ENCODE measurements around the gene MOB3C.

MOB3C gene

DNA sequence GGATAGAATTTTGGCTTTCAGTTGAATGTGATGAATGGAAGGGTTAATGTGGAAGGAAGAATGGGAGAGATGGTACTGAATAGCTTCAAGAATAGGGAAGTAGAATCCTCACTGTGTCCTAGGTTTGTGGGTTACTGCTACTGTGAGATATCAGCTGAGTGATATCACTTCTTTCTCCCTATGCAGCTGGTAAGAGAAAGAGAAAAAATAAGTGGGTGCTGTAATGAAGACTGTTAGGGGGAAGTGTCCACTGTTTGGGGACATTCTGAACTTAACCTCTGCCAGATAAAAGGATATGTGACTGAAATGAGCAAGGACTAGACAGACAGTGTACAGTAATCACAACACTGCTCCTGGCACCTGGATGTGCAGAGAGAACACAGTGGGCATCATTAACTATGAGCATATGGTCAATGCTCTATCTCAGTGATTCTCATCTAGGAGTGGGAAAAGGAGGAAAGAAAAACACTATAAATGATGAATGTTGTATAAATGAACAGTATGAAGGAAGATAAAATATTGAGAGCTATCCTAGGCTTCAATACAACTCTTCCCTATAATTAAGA lies 25.6 kb upstream of the MOB3C start:
- no peak overlapping the region for H3K4me3 ChIP-seq (ENCODE audit: insufficient read depth, low read depth, low read length)
- no peak overlapping the region for H3K27ac ChIP-seq (ENCODE audit: insufficient read depth, low read depth, low read length, poor library complexity, severe bottlenecking)

DNA sequence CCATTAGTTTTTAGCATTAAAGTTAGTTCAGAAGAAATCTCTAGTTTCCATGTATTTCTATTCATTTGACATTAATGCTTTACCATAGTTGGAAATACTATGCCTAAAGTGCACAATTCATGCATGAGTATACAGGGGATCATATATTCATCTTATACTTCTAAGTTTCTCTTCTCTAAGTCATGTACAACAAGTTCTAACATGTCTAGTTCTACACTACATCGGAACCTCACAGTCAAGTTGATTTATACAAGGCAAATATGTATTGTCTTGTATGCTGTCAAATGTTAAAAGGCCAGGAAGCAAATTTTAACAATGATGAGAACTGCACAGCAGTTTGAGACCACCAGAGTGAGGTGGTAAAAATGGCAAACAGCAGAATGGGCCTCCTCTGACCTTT lies 22.9 kb upstream of the MOB3C start:
- no peaks in the 10 kb centered on the region for H3K27me3 ChIP-seq (ENCODE audit: control insufficient read depth, insufficient read depth, low read length, poor library complexity, severe bottlenecking)
- no peaks in the 10 kb centered on the region for H3K36me3 ChIP-seq (ENCODE audit: control insufficient read depth, insufficient read depth, low read length)
- WGBS, 2 experiments, result 100% methylated on average over 1 of the region's 1 CpG
- no peak overlapping the region for H3K27ac ChIP-seq (ENCODE audit: insufficient read depth, low read depth, low read length, poor library complexity, severe bottlenecking)
- H3K4me3 ChIP-seq (ENCODE audit: insufficient read depth, low read depth, low read length), result no peak overlapping the region
- no peaks in the 10 kb centered on the region for H3K4me1 ChIP-seq (ENCODE audit: control insufficient read depth, insufficient read depth, low read length)
- H3K9me3 ChIP-seq (ENCODE audit: control insufficient read depth, low read length), result no peaks in the 10 kb centered on the region

More for the DNA sequence above, 25.6 kb upstream of the MOB3C start:
- no peaks in the 10 kb centered on the region for H3K36me3 ChIP-seq (ENCODE audit: control insufficient read depth, insufficient read depth, low read length)
- no peaks in the 10 kb centered on the region for H3K27me3 ChIP-seq (ENCODE audit: control insufficient read depth, insufficient read depth, low read length, poor library complexity, severe bottlenecking)
- H3K4me1 ChIP-seq (ENCODE audit: control insufficient read depth, insufficient read depth, low read length), result no peaks in the 10 kb centered on the region
- no peaks in the 10 kb centered on the region for H3K9me3 ChIP-seq (ENCODE audit: control insufficient read depth, low read length)

DNA sequence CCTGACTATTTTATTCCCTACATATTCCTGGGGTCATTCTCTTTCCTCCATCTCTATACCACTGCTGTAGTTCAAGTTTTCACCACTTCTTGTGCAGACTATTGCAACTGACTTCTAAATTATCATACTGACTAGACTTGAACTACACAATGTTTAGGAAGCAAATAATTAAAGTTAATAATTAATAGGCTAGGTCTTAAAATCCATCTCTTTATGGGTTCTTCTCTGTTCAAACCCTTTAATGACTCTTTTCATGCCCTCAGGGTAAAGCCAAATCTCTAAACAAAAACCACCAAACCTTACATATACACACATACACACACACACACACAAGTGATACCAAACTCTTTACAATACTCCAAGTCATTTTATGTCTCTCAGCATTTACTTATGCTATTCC lies 22.3 kb upstream of the MOB3C start:
- Histone ChIP-seq H3K36me3 (ENCODE audit: control insufficient read depth, insufficient read depth, low read length) (no peaks in the 10 kb centered on the region), H3K27ac (ENCODE audit: insufficient read depth, low read depth, low read length, poor library complexity, severe bottlenecking) (no peak overlapping the region), H3K9me3 (ENCODE audit: control insufficient read depth, low read length) (no peaks in the 10 kb centered on the region), H3K4me1 (ENCODE audit: control insufficient read depth, insufficient read depth, low read length) (no peaks in the 10 kb centered on the region), H3K4me3 (ENCODE audit: insufficient read depth, low read depth, low read length) (no peak overlapping the region), H3K27me3 (ENCODE audit: control insufficient read depth, insufficient read depth, low read length, poor library complexity, severe bottlenecking) (no peaks in the 10 kb centered on the region)

DNA sequence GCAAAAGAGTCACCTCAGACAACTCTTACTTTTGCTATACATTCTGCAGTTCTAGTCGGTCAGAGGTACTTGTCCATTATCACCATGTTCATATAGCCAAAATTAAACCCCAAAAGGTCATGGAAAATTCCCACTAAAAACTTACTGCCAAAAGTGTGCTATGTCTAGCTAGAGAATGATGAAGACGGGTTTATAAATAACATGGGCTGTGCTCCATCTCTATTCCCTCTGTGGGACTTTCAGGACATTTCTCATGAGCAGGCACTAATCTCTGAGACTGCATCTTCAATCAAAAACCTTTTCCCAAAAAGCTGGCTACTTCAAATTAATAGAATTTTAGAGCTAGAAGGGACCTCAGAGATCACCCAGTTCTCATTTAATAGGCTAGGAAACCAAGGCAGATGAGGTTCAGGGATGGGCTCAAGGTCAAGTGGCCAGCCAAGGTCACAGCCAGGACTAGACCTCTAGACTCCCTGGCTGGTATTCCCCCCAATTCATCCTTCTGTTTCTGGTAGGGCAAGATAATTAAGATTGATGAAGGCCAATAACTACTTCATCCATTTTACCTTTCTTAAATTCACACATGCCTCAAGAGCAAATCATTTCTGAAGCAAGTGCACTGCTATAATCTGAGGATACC lies 21.0 kb upstream of the MOB3C start:
- Histone ChIP-seq H3K27ac (ENCODE audit: insufficient read depth, low read depth, low read length, poor library complexity, severe bottlenecking) (no peak overlapping the region), H3K4me3 (ENCODE audit: insufficient read depth, low read depth, low read length) (no peak overlapping the region), H3K36me3 (ENCODE audit: control insufficient read depth, insufficient read depth, low read length) (no peaks in the 10 kb centered on the region), H3K27me3 (ENCODE audit: control insufficient read depth, insufficient read depth, low read length, poor library complexity, severe bottlenecking) (no peaks in the 10 kb centered on the region), H3K4me1 (ENCODE audit: control insufficient read depth, insufficient read depth, low read length) (no peaks in the 10 kb centered on the region), H3K9me3 (ENCODE audit: control insufficient read depth, low read length) (no peaks in the 10 kb centered on the region)
- 46 to 50% methylated on average over 2 of the region's 2 CpGs for WGBS, 2 experiments

DNA sequence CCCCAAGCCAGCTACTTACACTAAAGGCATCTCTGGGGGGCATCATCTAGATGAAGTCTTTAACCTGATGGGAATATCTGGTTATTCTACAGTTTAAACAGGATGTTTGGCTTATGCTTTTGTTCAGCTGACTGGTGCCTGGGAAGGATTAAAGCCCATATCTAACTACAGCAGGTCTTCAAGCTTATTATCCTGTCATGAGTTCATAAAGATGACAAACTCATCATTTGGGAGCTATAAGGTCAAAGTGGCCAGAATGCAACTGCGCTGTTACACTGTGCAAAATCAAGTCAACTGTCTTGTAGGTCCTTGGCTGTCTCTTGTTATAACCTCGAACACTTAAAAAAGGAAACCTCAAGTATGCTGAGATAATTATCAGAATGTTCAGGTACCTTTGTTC lies 18.6 kb upstream of the MOB3C start:
- H3K36me3 ChIP-seq (ENCODE audit: control insufficient read depth, insufficient read depth, low read length), result peaks cover 4% of the 10 kb centered on the region
- H3K9me3 ChIP-seq (ENCODE audit: control insufficient read depth, low read length), result no peaks in the 10 kb centered on the region
- 95 to 100% methylated on average over 2 of the region's 2 CpGs for WGBS, 2 experiments
- H3K4me3 ChIP-seq (ENCODE audit: insufficient read depth, low read depth, low read length), result no peak overlapping the region
- H3K27ac ChIP-seq (ENCODE audit: insufficient read depth, low read depth, low read length, poor library complexity, severe bottlenecking), result no peak overlapping the region
- no peaks in the 10 kb centered on the region for H3K27me3 ChIP-seq (ENCODE audit: control insufficient read depth, insufficient read depth, low read length, poor library complexity, severe bottlenecking)
- no peaks in the 10 kb centered on the region for H3K4me1 ChIP-seq (ENCODE audit: control insufficient read depth, insufficient read depth, low read length)

DNA sequence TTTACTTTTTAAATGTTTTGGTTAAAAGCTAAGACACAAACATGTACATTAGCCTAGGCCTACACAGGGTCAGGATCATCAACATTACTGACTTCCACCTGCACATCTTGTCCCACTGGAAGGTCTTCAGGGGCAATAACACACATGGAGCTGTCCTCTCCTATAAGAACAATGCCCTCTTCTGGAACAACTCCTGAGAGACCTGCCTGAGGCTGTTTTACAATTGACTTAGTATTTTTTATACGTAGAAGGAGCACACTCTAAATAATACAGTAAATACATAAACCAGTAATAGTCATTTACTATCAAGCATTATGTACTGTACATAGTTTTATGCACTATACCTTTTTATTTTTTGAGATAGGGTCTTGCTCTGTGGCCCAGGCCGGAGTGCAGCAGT lies 14.1 kb upstream of the MOB3C start:
- Histone ChIP-seq H3K36me3 (ENCODE audit: control insufficient read depth, insufficient read depth, low read length) (peaks cover 4% of the 10 kb centered on the region), H3K27me3 (ENCODE audit: control insufficient read depth, insufficient read depth, low read length, poor library complexity, severe bottlenecking) (no peaks in the 10 kb centered on the region), H3K4me1 (ENCODE audit: control insufficient read depth, insufficient read depth, low read length) (no peaks in the 10 kb centered on the region), H3K9me3 (ENCODE audit: control insufficient read depth, low read length) (no peaks in the 10 kb centered on the region), H3K4me3 (ENCODE audit: insufficient read depth, low read depth, low read length) (no peak overlapping the region), H3K27ac (ENCODE audit: insufficient read depth, low read depth, low read length, poor library complexity, severe bottlenecking) (no peak overlapping the region)
- WGBS, 2 experiments, result 93 to 100% methylated on average over 1 to 2 of the region's 2 CpGs

DNA sequence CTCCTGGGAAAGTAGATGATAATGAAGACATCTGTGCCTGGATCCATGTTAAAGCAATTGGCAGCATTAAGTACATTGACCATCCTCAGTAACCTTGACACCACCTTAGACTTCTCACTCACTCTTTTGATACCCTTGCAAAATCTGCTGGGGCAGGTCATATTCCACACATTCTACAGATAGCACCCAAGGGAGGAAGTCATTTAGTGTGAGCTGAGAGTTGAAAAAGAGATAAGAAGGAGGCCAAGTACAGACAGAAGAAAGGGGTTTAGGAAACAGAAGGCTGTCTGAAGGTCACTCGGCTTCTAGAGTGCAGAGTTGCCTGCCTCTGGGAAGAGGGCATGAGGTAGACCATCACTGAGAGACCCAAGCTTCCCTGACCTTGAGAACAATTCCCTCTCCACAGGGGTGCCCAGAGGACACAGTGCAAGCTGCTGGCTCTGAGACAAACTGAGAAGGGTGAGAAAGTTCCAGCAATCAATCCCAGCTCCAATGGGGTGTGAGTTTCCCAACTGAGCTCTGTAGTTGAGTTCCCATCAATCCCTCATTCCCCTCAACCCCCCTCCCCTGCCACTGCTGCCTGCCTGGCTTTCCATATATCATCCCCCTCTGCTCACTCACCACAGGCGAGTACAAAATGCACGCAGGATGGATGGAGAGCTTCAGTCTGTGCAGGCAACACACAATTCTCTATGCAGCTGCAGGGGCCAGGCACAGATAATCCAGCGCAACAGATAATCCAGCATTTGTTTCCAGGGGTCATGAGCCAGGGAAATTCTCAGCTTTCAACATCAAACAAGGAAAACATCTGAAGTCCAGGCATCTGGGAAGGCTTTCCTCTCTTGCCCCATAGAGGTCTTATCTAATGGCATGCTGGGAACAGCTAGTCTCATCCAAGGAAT lies 7.4 kb upstream of the MOB3C start:
- WGBS, 2 experiments, result 88 to 90% methylated on average over 4 of the region's 4 CpGs
- no peak overlapping the region for H3K27ac ChIP-seq (ENCODE audit: insufficient read depth, low read depth, low read length, poor library complexity, severe bottlenecking)
- H3K4me1 ChIP-seq (ENCODE audit: control insufficient read depth, insufficient read depth, low read length), result no peaks in the 10 kb centered on the region
- H3K4me3 ChIP-seq (ENCODE audit: insufficient read depth, low read depth, low read length), result no peak overlapping the region
- no peaks in the 10 kb centered on the region for H3K9me3 ChIP-seq (ENCODE audit: control insufficient read depth, low read length)
- H3K36me3 ChIP-seq (ENCODE audit: control insufficient read depth, insufficient read depth, low read length), result no peaks in the 10 kb centered on the region
- H3K27me3 ChIP-seq (ENCODE audit: control insufficient read depth, insufficient read depth, low read length, poor library complexity, severe bottlenecking), result no peaks in the 10 kb centered on the region

DNA sequence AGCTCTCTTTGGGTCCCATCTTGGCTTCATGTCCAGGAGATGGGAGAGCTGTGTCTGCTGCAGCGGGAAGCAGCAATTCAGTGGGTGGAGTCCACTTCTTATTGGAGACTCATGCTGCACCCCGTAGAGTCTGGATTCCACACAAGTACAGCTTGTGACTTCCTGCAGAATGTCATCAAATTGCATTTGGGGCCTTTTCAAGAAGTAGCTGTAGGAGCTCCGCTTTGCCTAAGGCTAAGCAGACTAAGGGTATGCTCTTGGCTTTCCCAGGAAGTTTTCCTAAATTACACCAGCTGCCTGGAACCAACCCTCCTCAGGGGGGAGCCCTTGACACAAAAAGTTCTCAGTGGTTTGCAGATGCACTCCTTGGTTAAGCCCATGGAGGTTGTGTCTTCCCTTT lies 5.7 kb upstream of the MOB3C start:
- 77 to 89% methylated on average over 3 of the region's 3 CpGs for WGBS, 2 experiments
- Histone ChIP-seq H3K27ac (ENCODE audit: insufficient read depth, low read depth, low read length, poor library complexity, severe bottlenecking) (no peak overlapping the region), H3K4me3 (ENCODE audit: insufficient read depth, low read depth, low read length) (no peak overlapping the region)

DNA sequence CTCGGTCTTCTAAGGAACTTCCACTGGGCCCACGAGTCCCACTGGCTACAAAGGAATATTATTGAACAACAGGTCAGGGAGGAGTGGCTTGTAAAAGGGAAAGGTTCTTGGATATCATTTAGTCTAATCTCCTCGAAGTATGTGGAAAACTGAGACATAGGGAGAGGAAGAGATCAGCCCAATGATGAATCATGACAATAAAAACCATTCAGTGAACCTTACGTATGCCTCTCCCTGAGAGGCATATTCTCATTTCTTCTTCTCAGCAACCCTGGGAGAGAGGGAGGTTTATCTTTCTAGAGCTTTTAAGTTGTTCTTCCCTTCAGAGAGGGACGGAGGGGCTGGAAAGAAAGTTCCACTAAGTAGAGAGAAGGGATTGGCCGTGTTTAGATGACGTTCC lies 5.3 kb upstream of the MOB3C start:
- Histone ChIP-seq H3K27me3 (ENCODE audit: control insufficient read depth, insufficient read depth, low read length, poor library complexity, severe bottlenecking) (peaks cover 14% of the 10 kb centered on the region), H3K4me3 (ENCODE audit: insufficient read depth, low read depth, low read length) (no peak overlapping the region), H3K36me3 (ENCODE audit: control insufficient read depth, insufficient read depth, low read length) (no peaks in the 10 kb centered on the region), H3K4me1 (ENCODE audit: control insufficient read depth, insufficient read depth, low read length) (peaks cover 6% of the 10 kb centered on the region), H3K27ac (ENCODE audit: insufficient read depth, low read depth, low read length, poor library complexity, severe bottlenecking) (no peak overlapping the region), H3K9me3 (ENCODE audit: control insufficient read depth, low read length) (no peaks in the 10 kb centered on the region)
- WGBS, 2 experiments, result 88 to 90% methylated on average over 7 of the region's 7 CpGs

More for the DNA sequence above, 5.7 kb upstream of the MOB3C start:
- peaks cover 1% of the 10 kb centered on the region for H3K4me1 ChIP-seq (ENCODE audit: control insufficient read depth, insufficient read depth, low read length)
- no peaks in the 10 kb centered on the region for H3K36me3 ChIP-seq (ENCODE audit: control insufficient read depth, insufficient read depth, low read length)
- peaks cover 10% of the 10 kb centered on the region for H3K27me3 ChIP-seq (ENCODE audit: control insufficient read depth, insufficient read depth, low read length, poor library complexity, severe bottlenecking)
- H3K9me3 ChIP-seq (ENCODE audit: control insufficient read depth, low read length), result no peaks in the 10 kb centered on the region

DNA sequence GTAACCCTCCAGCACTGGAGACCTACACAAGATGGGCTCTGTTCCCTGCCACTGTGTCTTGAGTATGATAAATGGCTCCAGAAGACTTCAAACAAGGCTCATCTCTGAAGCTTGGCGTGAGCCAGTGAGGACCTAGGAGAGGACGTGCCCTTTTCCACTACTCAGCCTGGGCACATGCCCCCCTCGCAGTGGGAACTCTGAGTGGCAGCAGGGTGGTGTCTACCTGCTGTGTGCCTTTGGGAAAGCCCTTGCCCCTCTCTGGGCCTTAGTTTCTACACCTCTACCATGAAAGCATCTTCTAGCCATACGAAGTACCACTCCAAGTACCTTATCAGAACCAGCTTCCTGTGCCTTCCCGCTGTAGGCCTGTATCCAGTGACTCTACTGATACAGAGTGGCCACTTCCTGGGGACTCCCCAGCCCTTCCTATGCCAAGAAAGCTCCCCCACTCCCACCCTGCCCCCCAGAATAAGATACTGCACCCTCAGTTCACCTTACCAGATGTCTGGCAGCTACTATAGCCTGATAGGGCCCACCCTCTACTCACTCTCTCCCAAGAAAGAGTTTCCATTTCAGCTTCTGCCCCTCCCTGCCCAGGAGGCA lies 3.1 kb upstream of the MOB3C start:
- Histone ChIP-seq H3K4me3 (ENCODE audit: insufficient read depth, low read depth, low read length) (no peak overlapping the region), H3K27ac (ENCODE audit: insufficient read depth, low read depth, low read length, poor library complexity, severe bottlenecking) (no peak overlapping the region), H3K4me1 (ENCODE audit: control insufficient read depth, insufficient read depth, low read length) (peaks cover 9% of the 10 kb centered on the region), H3K9me3 (ENCODE audit: control insufficient read depth, low read length) (no peaks in the 10 kb centered on the region), H3K36me3 (ENCODE audit: control insufficient read depth, insufficient read depth, low read length) (no peaks in the 10 kb centered on the region), H3K27me3 (ENCODE audit: control insufficient read depth, insufficient read depth, low read length, poor library complexity, severe bottlenecking) (peaks cover 16% of the 10 kb centered on the region)
- 92 to 94% methylated on average over 5 of the region's 5 CpGs for WGBS, 2 experiments

All from ectodermal cell (in vitro differentiated cells).